Tibial artery (tissue), 4 donors: ENCODE data around the gene CALN1.

ENCODE experiments used
- DNase-seq, 2 donors: peaks; one replicate each; pipeline ENCODE4 v3.0.0-alpha.2; 2019
- H3K27ac ChIP-seq, 2 donors: fragments of 200-600 bp; sonication (generic) in 1 of 2; 1 replicate in 1 of 2; 2 replicates in 1 of 2; pipeline ENCODE4 v1.5.1; 2018 to 2019; ENCODE audit warnings: mild to moderate bottlenecking in 1 of 2
- H3K27me3 ChIP-seq, 2 donors: fragments of 200-600 bp; sonication (generic) in 1 of 2; one replicate each; pipeline versions ENCODE4 v1.5.1 to v1.6.0; 2016 to 2019
- H3K36me3 ChIP-seq, 3 donors: fragments of 200-600 bp; sonication (generic) in 2 of 3; one replicate each; pipeline ENCODE4 v1.5.1; 2016 to 2019; ENCODE audit warnings: mild to moderate bottlenecking in 2 of 3
- H3K4me1 ChIP-seq, 4 donors: fragments of 200-600 bp; sonication (generic) in 2 of 4; 1 replicate in 3 of 4; 2 replicates in 1 of 4; pipeline ENCODE4 v1.5.1; 2016 to 2019
- H3K4me3 ChIP-seq, 2 donors: fragments of 200-600 bp; sonication (generic) in 1 of 2; 1 replicate in 1 of 2; 2 replicates in 1 of 2; pipeline ENCODE4 v1.5.1; 2018 to 2019; ENCODE audit warnings: mild to moderate bottlenecking in 2 of 2
- H3K9me3 ChIP-seq, 3 donors: fragments of 200-600 bp; sonication (generic) in 1 of 3; one replicate each; pipeline ENCODE4 v1.5.1; 2016 to 2019
- intact Hi-C: fragments of 100-400 bp; cut with DNase I; formaldehyde crosslinking; loops from one replicate; pipeline ENCODE4 v1.15.0; 2023; ENCODE audit warnings: low total_unique reads
- TF ChIP-seq, protein P1 (sequence below), 2 experiments: fragments of 200-600 bp in 1 of 2; fragments of 450-650 bp in 1 of 2; IDR thresholded peaks; one replicate each; pipeline ENCODE4 v1.5.1; 2017 to 2019; ENCODE audit warnings: antibody characterized with exemption in 2 of 2, mild to moderate bottlenecking in 1 of 2, moderate library complexity in 1 of 2

CALN1 gene

DNA sequence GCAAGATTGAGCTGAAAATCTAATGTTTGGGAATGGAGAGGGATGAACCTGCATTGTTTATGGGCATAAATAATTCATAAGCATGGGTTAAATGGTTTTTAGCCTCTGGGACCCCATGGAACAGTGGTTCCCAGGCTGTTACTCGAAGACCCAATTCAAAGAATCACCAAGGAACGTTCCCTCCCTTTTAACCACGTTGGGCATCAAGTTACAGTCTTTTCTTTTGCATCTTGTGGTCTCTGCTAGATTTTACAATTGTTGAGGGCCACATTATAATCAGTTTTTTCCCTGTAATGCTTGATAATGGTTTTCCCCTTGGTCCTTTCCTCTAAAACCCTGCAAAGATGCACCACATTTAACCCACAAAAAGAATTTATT, 2.5 kb downstream of the CALN1 start:
- no peaks in the 10 kb centered on the region for H3K36me3 ChIP-seq
- H3K9me3 ChIP-seq: peaks cover 0 to 4% (median 0%) of the 10 kb centered on the region in 3 donors
- no peaks in the 10 kb centered on the region for H3K27me3 ChIP-seq
- TF ChIP-seq, protein P1, sequence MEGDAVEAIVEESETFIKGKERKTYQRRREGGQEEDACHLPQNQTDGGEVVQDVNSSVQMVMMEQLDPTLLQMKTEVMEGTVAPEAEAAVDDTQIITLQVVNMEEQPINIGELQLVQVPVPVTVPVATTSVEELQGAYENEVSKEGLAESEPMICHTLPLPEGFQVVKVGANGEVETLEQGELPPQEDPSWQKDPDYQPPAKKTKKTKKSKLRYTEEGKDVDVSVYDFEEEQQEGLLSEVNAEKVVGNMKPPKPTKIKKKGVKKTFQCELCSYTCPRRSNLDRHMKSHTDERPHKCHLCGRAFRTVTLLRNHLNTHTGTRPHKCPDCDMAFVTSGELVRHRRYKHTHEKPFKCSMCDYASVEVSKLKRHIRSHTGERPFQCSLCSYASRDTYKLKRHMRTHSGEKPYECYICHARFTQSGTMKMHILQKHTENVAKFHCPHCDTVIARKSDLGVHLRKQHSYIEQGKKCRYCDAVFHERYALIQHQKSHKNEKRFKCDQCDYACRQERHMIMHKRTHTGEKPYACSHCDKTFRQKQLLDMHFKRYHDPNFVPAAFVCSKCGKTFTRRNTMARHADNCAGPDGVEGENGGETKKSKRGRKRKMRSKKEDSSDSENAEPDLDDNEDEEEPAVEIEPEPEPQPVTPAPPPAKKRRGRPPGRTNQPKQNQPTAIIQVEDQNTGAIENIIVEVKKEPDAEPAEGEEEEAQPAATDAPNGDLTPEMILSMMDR (IDR thresholded peaks at IDR 0.05): no peak
- no peaks in the 10 kb centered on the region for H3K4me1 ChIP-seq
- no peak overlapping the region for H3K4me3 ChIP-seq
- DNase-seq: no peak
- intact Hi-C loops: no loop called here
- no peak overlapping the region for H3K27ac ChIP-seq

DNA sequence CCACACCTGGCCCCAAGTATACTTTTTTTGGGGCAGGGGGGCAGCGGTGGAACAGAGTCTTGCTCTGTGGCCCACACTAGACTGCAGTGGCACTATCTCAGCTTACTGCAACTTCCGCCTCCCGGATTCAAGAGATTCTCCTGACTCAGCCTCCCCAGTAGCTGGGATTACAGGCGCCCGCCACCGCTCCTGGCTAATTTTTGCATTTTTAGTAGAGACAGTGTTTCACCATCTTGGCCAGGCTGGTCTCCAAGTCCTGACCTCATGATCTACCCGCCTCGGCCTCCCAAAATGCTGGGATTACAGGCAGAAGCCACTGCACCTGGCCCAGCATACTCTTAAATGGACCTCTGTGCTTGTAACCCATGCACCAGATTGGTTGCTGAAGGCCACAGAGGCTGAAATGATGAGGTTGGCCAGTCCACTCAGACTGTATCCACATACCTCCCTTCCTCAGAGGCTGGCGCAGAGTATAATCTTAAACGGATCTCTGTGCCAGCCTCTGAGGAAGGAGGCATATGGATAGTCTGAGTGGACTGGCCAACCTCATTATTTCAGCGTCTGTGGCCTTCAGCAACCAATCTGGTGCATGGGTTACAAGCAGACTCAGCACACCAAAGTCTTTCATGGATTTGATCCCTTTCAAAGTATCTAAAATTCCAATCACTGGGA, 3.0 kb downstream of the CALN1 start:
- H3K27ac ChIP-seq: no peak overlapping the region
- no peaks in the 10 kb centered on the region for H3K4me1 ChIP-seq
- H3K27me3 ChIP-seq: no peaks in the 10 kb centered on the region
- TF ChIP-seq, protein P1 (IDR thresholded peaks at IDR 0.05): no peak
- DNase-seq: no peak
- H3K36me3 ChIP-seq: no peaks in the 10 kb centered on the region
- no peak overlapping the region for H3K4me3 ChIP-seq
- peaks cover 0 to 4% (median 0%) of the 10 kb centered on the region in 3 donors for H3K9me3 ChIP-seq
- intact Hi-C loops: no loop called here

DNA sequence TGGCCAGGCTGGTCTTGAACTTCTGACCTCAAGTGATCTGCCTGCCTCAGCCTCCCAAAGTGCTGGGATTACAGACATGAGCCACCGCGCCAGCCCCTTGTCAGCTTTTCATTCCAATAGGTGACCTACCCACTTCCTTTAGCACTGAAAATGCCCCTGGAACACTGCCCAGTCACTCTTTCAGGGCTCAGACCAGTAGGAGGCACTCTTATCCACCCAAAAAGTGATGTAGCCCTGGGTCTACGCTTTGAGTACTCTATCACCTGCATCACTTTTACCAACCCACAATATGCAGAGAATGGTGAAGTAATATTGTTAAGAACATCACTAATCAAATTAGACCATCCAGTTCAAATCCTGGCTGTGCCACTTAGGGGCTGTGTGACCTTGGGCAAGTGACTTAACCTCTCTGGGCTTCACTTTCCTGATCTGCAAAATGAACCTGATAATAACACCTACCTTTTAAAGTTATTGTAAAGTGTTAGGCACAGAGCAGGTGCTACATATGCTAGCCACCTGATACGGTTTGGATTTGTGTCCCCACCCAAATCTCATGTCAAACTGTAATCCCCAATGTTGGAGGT, 5.2 kb downstream of the CALN1 start:
- no peak for DNase-seq
- no peaks in the 10 kb centered on the region for H3K27me3 ChIP-seq
- intact Hi-C loops: no loop called here
- H3K4me1 ChIP-seq: no peaks in the 10 kb centered on the region
- H3K9me3 ChIP-seq: peaks cover 0 to 4% (median 0%) of the 10 kb centered on the region in 3 donors
- no peaks in the 10 kb centered on the region for H3K36me3 ChIP-seq
- TF ChIP-seq, protein P1 (IDR thresholded peaks at IDR 0.05): no peak
- H3K4me3 ChIP-seq: no peak overlapping the region
- no peak overlapping the region for H3K27ac ChIP-seq

DNA sequence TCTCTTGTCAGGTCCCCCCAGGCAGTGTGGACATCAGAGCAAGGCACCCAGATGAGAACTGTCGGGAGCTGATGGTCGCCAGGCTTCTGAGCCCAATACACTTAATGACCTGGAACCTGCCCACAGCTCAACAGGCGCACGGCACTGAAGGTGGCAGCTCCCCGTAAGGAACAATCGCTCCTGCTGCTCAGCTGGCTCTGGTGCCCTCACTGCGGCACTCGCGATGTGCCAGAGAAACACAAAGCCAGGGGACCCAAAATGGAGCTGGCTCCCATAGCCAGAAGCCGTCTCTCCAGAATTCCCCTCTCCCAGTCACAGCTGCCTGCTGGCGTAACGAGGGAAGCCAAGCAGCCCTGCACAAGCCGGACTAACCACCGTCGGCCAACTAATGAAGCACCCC, 6.3 kb downstream of the CALN1 start:
- DNase-seq: no peak
- TF ChIP-seq, protein P1 (IDR thresholded peaks at IDR 0.05): no peak
- peaks cover 0 to 4% (median 0%) of the 10 kb centered on the region in 3 donors for H3K9me3 ChIP-seq
- H3K4me3 ChIP-seq: no peak overlapping the region
- intact Hi-C loops: no loop called here
- no peak overlapping the region for H3K27ac ChIP-seq
- no peaks in the 10 kb centered on the region for H3K36me3 ChIP-seq
- H3K4me1 ChIP-seq: no peaks in the 10 kb centered on the region
- no peaks in the 10 kb centered on the region for H3K27me3 ChIP-seq

DNA sequence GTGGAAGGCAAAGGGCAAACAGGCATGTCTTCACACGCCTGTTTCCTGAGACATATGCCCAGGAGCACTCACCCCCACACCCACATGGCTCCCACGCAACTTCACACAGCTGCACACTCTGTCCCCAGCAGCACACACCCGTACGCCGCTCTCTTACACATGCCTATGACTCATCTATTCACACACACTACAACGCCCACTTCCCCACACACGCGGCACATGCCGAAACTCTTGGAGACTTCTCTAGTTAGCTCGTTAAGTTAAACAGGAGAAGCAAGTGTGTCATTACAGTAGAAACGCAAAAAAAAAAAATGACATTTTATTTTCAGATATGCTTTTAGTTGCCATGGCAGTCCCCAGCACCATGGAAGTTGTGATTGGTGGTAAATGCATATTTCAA, 6.7 kb downstream of the CALN1 start:
- H3K9me3 ChIP-seq: peaks cover 0 to 4% (median 0%) of the 10 kb centered on the region in 3 donors
- DNase-seq: no peak
- H3K27ac ChIP-seq: no peak overlapping the region
- H3K36me3 ChIP-seq: no peaks in the 10 kb centered on the region
- no peak overlapping the region for H3K4me3 ChIP-seq
- no peaks in the 10 kb centered on the region for H3K27me3 ChIP-seq
- intact Hi-C loops: no loop called here
- TF ChIP-seq, protein P1 (IDR thresholded peaks at IDR 0.05): no peak
- H3K4me1 ChIP-seq: no peaks in the 10 kb centered on the region
